Measurements from ENCODE around the gene ZNF783.

DNA sequence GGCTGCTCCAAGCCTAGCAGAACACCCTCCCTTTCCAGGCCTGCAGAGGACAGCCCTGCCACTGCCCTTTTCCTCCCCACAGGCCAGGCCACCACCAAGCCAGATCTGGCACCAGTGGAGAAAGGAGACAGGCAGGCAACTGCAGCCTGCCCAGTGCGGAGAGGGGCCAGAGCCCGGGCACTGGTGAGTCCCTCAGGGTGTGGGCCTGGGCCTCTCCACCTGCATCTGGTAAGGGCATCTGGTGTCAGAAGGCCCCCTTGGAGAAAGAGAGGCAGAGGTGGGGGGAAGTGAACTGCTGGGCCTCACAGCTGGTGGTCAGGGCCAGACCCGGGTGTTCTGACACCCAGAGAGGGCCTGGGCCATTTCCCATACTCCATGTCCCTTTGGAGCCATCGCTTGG is 27.9 kb downstream of the ZNF783 start:
- TF ChIP-seq, protein P1, sequence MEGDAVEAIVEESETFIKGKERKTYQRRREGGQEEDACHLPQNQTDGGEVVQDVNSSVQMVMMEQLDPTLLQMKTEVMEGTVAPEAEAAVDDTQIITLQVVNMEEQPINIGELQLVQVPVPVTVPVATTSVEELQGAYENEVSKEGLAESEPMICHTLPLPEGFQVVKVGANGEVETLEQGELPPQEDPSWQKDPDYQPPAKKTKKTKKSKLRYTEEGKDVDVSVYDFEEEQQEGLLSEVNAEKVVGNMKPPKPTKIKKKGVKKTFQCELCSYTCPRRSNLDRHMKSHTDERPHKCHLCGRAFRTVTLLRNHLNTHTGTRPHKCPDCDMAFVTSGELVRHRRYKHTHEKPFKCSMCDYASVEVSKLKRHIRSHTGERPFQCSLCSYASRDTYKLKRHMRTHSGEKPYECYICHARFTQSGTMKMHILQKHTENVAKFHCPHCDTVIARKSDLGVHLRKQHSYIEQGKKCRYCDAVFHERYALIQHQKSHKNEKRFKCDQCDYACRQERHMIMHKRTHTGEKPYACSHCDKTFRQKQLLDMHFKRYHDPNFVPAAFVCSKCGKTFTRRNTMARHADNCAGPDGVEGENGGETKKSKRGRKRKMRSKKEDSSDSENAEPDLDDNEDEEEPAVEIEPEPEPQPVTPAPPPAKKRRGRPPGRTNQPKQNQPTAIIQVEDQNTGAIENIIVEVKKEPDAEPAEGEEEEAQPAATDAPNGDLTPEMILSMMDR (IDR thresholded peaks at IDR 0.05), result no peak
- TF ChIP-seq POLR2AphosphoS5 (IDR thresholded peaks at IDR 0.05), result no peak

Data from prostate gland (tissue), 2 donors.